Measurements from ENCODE around the gene ANO6. TPM values are rescaled to one million over a fixed set of nuclear protein-coding genes. Genes with fewer than 3 reads are reported as not detected.
A peak's percentile ranks its signal among the peaks of the same experiment; 100 is the strongest.

Gene ANO6
- total RNA-seq, 2 donors from 2014 or later = 47.2 to 48.9 TPM

- no peak for ATAC-seq
- intact Hi-C loops (cut with DNase I) = no loop called here
Observed at GRCh38 chr12:45408729-45409114, 192.8 kb downstream of the ANO6 start.

GRCh38 chr12:45409966-45410365 lies 194.1 kb downstream of the ANO6 start:
- DNase-seq = peak; percentile 31
- peak in 1 of 2 donors; percentile 74 for ATAC-seq
- intact Hi-C loops (cut with DNase I) = no loop called here

More at GRCh38 chr12:45408729-45409114, 192.8 kb downstream of the ANO6 start:
- no peak for DNase-seq

GRCh38 chr12:45411626-45412025 lies 195.7 kb downstream of the ANO6 start:
- ATAC-seq (no peak), DNase-seq (no peak)
- intact Hi-C loops (cut with DNase I) = no loop called here

- peak; percentile 61 to 97 for ATAC-seq
- intact Hi-C loops (cut with DNase I) = no loop called here
- peak; percentile 48 for DNase-seq
Observed at GRCh38 chr12:45415393-45415817, 199.5 kb downstream of the ANO6 start.

- DNase-seq (no peak), ATAC-seq (no peak)
- intact Hi-C loops (cut with DNase I) = no loop called here
Observed at GRCh38 chr12:45416126-45416525, 200.2 kb downstream of the ANO6 start.

GRCh38 chr12:45418520-45418919 lies 202.6 kb downstream of the ANO6 start:
- intact Hi-C loops (cut with DNase I) = no loop called here
- ATAC-seq = no peak

GRCh38 chr12:45419317-45419814 lies 203.5 kb downstream of the ANO6 start:
- intact Hi-C loops (cut with DNase I) = no loop called here
- ATAC-seq = no peak
- DNase-seq = no peak

More at GRCh38 chr12:45418520-45418919, 202.6 kb downstream of the ANO6 start:
- no peak for DNase-seq

- ATAC-seq (no peak), DNase-seq (no peak)
- intact Hi-C loops (cut with DNase I) = no loop called here
Observed at GRCh38 chr12:45421736-45422135, 205.8 kb downstream of the ANO6 start.

- intact Hi-C loops (cut with DNase I) = no loop called here
Observed at GRCh38 chr12:45423931-45424330, 208.0 kb downstream of the ANO6 start.

GRCh38 chr12:45425426-45425825 lies 209.5 kb downstream of the ANO6 start:
- DNase-seq (no peak), ATAC-seq (no peak)
- intact Hi-C loops (cut with DNase I) = no loop called here

More at GRCh38 chr12:45423931-45424330, 208.0 kb downstream of the ANO6 start:
- DNase-seq (no peak), ATAC-seq (no peak)

GRCh38 chr12:45426294-45426693 lies 210.4 kb downstream of the ANO6 start:
- ATAC-seq (peak; percentile 59 to 70), DNase-seq (no peak)
- intact Hi-C loops (cut with DNase I) = no loop called here

GRCh38 chr12:45427042-45427441 lies 211.1 kb downstream of the ANO6 start:
- intact Hi-C loops (cut with DNase I) = no loop called here
- ATAC-seq (peak; percentile 44 to 83), DNase-seq (no peak)

- intact Hi-C loops (cut with DNase I) = no loop called here
Observed at GRCh38 chr12:45429831-45430230, 213.9 kb downstream of the ANO6 start.

GRCh38 chr12:45431126-45431525 lies 215.2 kb downstream of the ANO6 start:
- ATAC-seq = no peak
- intact Hi-C loops (cut with DNase I) = no loop called here

More at GRCh38 chr12:45429831-45430230, 213.9 kb downstream of the ANO6 start:
- DNase-seq = no peak
- ATAC-seq = no peak

GRCh38 chr12:45432710-45433109 lies 216.8 kb downstream of the ANO6 start:
- no peak for DNase-seq
- intact Hi-C loops (cut with DNase I) = no loop called here
- ATAC-seq = no peak

More at GRCh38 chr12:45431126-45431525, 215.2 kb downstream of the ANO6 start:
- DNase-seq = no peak

- ATAC-seq = no peak
- no peak for DNase-seq
- intact Hi-C loops (cut with DNase I) = no loop called here
Observed at GRCh38 chr12:45433441-45433868, 217.6 kb downstream of the ANO6 start.

- intact Hi-C loops (cut with DNase I) = no loop called here
- no peak for DNase-seq
- no peak for ATAC-seq
Observed at GRCh38 chr12:45434094-45434493, 218.2 kb downstream of the ANO6 start.

- ATAC-seq (peak; percentile 50 to 70), DNase-seq (no peak)
- intact Hi-C loops (cut with DNase I) = no loop called here
Observed at GRCh38 chr12:45435945-45436710, 220.2 kb downstream of the ANO6 start.

GRCh38 chr12:45439039-45439438 lies 223.1 kb downstream of the ANO6 start:
- ATAC-seq (no peak), DNase-seq (no peak)
- intact Hi-C loops (cut with DNase I) = no loop called here

- ATAC-seq = peak in 1 of 2 donors; percentile 30
- intact Hi-C loops (cut with DNase I) = no loop called here
Observed at GRCh38 chr12:45446013-45446412, 230.1 kb downstream of the ANO6 start.

GRCh38 chr12:45458238-45458637 lies 242.3 kb downstream of the ANO6 start:
- DNase-seq (no peak), ATAC-seq (peak in 1 of 2 donors; percentile 64)
- intact Hi-C loops (cut with DNase I) = no loop called here

More at GRCh38 chr12:45446013-45446412, 230.1 kb downstream of the ANO6 start:
- no peak for DNase-seq
